Ovary (tissue), 9 donors: ENCODE results near the gene TMF1. TPM values are rescaled to one million over a fixed set of nuclear protein-coding genes. Genes with fewer than 3 reads are reported as not detected.
A peak's percentile ranks its signal among the peaks of the same experiment; 100 is the strongest.

Experiments used
- DNase-seq, 5 donors: peaks; one replicate each; pipeline ENCODE4 v3.0.0-alpha.2; 2019 to 2020
- H3K27ac ChIP-seq, 2 donors: fragments of 200-600 bp; one replicate each; pipeline versions ENCODE4 v1.5.1 to v1.8.0; 2019 to 2022
- H3K27me3 ChIP-seq: fragments of 200-600 bp; one replicate; pipeline ENCODE4 v1.8.0; 2022
- H3K36me3 ChIP-seq: fragments of 200-600 bp; sonication (generic); one replicate; pipeline ENCODE4 v1.5.1; 2019
- H3K4me1 ChIP-seq: one replicate; pipeline ENCODE4 v1.8.1; 2013; ENCODE audit warnings: mild to moderate bottlenecking, moderate library complexity; ENCODE audit not compliant: insufficient read depth
- H3K4me3 ChIP-seq: fragments of 200-600 bp; sonication (generic); one replicate; pipeline ENCODE4 v1.5.1; 2017
- H3K9me3 ChIP-seq, 2 donors: fragments of 200-600 bp in 1 of 2; sonication (generic) in 1 of 2; one replicate each; pipeline versions ENCODE4 v1.5.1 to v1.8.1; 2013 to 2019; ENCODE audit warnings: mild to moderate bottlenecking in 1 of 2, moderate library complexity in 1 of 2
- CTCF ChIP-seq, 3 donors: fragments of 450-650 bp in 2 of 3; fragments of 200-600 bp in 1 of 3; IDR thresholded peaks; one replicate each; pipeline versions ENCODE4 v1.5.1 to v1.8.0; 2016 to 2022; ENCODE audit warnings: antibody characterized with exemption in 3 of 3, mild to moderate bottlenecking in 1 of 3
- EP300 ChIP-seq: sonication (generic); formaldehyde crosslinking; IDR thresholded peaks from one replicate; pipeline ENCODE4 v1.6.1; 2017; ENCODE audit warnings: antibody characterized with exemption
- POLR2A ChIP-seq: fragments of 450-650 bp; IDR thresholded peaks from one replicate; pipeline ENCODE4 v1.6.1; 2017; ENCODE audit warnings: antibody characterized with exemption, mild to moderate bottlenecking, moderate library complexity
- WGBS, 3 donors: extraction: QIAGEN DNeasy Blood & Tissue Kit in 1 of 3; methylation state at CpG; one replicate each; pipeline versions ENCODE4 v1.1.5 to v1.1.7; 2013 to 2017; 5-methylcytosine and 5-hydroxymethylcytosine counted together
- intact Hi-C, 4 donors: fragments of 100-400 bp; cut with DNase I; formaldehyde crosslinking; loops; one replicate each; pipeline versions ENCODE4 v1.11.0 to v1.15.1; 2022 to 2023
- polyA plus RNA-seq, 2 donors: library from polyadenylated mRNA; stranded (reverse); fragments of 200-250 nt in 1 of 2; fragments of 350-450 nt in 1 of 2; fragmentation: Illumina TruSeq in 1 of 2; extraction: RNeasy Lipid Tissue Mini Kit (QIAGEN cat#74804) in 1 of 2; gene quantifications; one replicate each; pipeline ENCODE4 v1.2.3, GENCODE V29; 2013 to 2014
- total RNA-seq, 7 donors: library from RNA; depleted of rRNA in 2 of 7; stranded (reverse); fragments of >200 nt in 2 of 7; fragmentation: NEBNext Ultra II Directional in 3 of 7; extraction: Animal tissue kit (Norgen Biotek cat#: 25700) in 3 of 7; gene quantifications; one replicate each; pipeline versions ENCODE4 v1.1.0 to v1.2.4, GENCODE V29; 2016 to 2023
- donor health status: DM: no; HTN: no; CAD: no; lungs with moderate emphysema.
- donor health status: DM: no; HTN: no; CAD: no.
- donor health status: Bipolar disorder and iron deficiency.
- donor health status: DM: yes; HTN: yes; CAD: no.
- donor health status: DM: no; HTN: no; CAD: no.
- donor health status: DM: yes; HTN: yes; CAD: no.

The TMF1 gene
- total and polyA plus RNA-seq, 9 donors = 10.7 to 36.4 (median 28.3) TPM

GRCh38 chr3:69008980-69009379 is 43.2 kb downstream of the TMF1 start:
- WGBS, 3 donors = 56 to 73% (median 68%) methylated on average over 2 of the region's 2 CpGs
- H3K9me3 ChIP-seq = no peaks in the 10 kb centered on the region
- H3K36me3 ChIP-seq = no peaks in the 10 kb centered on the region
- peaks cover 4% of the 10 kb centered on the region for H3K4me1 ChIP-seq
- DNase-seq = no peak
- no peak for TF ChIP-seq EP300
- no peak for TF ChIP-seq POLR2A
- TF ChIP-seq CTCF (IDR thresholded peaks at IDR 0.05) = no peak
- H3K27me3 ChIP-seq = no peaks in the 10 kb centered on the region
- no peak overlapping the region for H3K27ac ChIP-seq
- no peak overlapping the region for H3K4me3 ChIP-seq
- intact Hi-C loops = no loop called here

DNA sequence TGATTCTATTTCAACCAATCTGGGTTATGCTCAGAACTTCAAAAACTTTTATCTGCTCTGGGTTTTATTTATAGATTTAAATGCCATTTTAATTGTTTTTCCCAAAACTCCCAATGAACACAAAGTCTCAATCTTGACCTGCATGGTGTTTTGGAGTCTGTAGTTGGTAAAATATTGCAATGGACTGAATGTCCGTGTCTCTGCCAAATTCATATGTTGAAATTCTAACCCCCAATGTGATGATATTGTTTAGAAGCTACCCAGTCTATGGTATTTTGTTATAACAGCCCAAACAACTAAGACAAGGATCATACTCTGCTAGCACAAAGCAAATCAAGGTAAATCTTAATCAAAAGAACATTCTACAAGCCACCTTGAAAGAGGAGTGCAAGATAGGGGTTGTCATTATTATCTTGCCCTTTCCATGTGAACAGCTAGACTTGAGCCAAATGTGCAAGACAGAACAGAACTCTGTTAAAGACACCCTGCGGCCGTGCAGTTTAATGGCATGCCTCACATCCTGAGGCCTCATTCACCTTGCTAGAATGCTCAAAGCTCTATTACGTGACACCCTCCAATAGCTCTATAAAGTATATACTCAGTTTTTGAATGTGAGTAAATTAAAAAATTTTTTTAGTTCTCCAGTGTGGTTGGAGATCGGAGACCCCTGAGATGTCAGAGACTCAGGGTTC is 46.2 kb downstream of the TMF1 start:
- no peak overlapping the region for H3K4me3 ChIP-seq

DNA sequence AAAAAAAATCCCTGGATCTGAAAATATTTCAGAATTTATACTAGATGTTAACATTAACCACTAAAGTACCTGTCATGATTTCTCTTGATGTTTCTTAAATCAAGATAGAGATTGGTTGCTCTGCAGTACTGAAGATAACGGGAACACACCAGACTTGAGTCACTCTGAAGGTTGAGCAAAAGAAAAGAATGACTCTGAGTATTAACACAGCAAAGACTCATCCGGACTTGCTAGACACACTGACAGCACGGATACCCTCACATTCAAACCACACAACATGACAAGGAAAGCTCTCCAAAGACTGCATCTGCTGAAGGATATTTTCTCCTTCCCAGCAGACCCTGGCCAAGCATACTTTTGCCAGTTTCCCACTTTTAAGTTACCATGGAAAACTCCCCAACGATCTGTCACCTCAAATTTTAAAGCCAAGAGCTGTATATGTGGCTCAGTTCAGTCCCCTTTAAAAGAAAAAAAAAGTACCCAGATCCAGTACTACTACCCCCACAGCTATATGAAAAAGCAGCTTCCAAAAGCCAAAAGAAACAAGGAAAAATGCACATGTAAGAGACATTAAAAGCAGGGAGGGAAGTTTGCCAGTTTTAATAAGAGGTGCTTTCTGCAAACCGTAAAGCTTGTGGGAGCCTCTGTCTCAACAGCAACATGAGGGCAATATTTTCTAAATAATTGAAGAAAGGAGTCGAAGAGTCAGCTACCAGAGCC is 46.9 kb downstream of the TMF1 start:
- H3K27me3 ChIP-seq = no peaks in the 10 kb centered on the region
- H3K4me1 ChIP-seq = no peaks in the 10 kb centered on the region
- no peaks in the 10 kb centered on the region for H3K36me3 ChIP-seq
- DNase-seq = no peak
- TF ChIP-seq CTCF (IDR thresholded peaks at IDR 0.05) = no peak
- TF ChIP-seq POLR2A = no peak
- no peak for TF ChIP-seq EP300
- intact Hi-C loops = no loop called here
- H3K9me3 ChIP-seq = no peaks in the 10 kb centered on the region
- no peak overlapping the region for H3K27ac ChIP-seq
- 34 to 36% (median 35%) methylated on average over 6 of the region's 6 CpGs for WGBS, 3 donors
- no peak overlapping the region for H3K4me3 ChIP-seq

More for the DNA sequence above, 46.2 kb downstream of the TMF1 start:
- H3K27me3 ChIP-seq = no peaks in the 10 kb centered on the region
- TF ChIP-seq EP300 (no peak), CTCF (IDR thresholded peaks at IDR 0.05) (no peak), POLR2A (no peak)
- H3K4me1 ChIP-seq = no peaks in the 10 kb centered on the region
- no peak overlapping the region for H3K27ac ChIP-seq
- H3K36me3 ChIP-seq = no peaks in the 10 kb centered on the region
- 54 to 69% (median 60%) methylated on average over 5 of the region's 5 CpGs for WGBS, 3 donors
- no peak for DNase-seq
- intact Hi-C loops = no loop called here
- H3K9me3 ChIP-seq = no peaks in the 10 kb centered on the region

DNA sequence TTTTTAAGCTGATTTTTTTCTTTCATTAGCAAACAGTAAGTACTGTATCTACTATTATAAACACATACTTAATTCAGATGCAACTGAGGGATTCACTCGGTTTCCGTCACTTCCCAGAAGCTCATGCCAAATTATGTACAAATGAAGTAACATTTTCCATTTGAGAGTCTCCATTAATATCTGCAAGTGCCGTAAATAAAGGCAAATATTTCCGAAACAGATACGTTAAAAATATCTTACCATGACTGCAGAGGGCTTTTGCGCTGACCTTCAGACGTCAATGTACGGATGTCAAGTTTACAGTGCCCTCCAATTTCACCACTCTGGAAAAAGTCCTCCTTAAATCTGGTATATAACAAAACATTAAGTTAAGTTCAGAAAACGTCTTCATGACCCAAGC is 48.0 kb downstream of the TMF1 start:
- WGBS, 3 donors = 81 to 89% (median 84%) methylated on average over 9 of the region's 9 CpGs
- Histone ChIP-seq H3K27ac (no peak overlapping the region), H3K4me3 (no peak overlapping the region), H3K4me1 (no peaks in the 10 kb centered on the region), H3K36me3 (no peaks in the 10 kb centered on the region), H3K9me3 (no peaks in the 10 kb centered on the region), H3K27me3 (no peaks in the 10 kb centered on the region)
- DNase-seq = no peak
- TF ChIP-seq EP300 (peak; percentile 6), CTCF (IDR thresholded peaks at IDR 0.05) (no peak)
- intact Hi-C loops = no loop called here
